Loucy (cell line): ENCODE data around the gene CLTA.

Source experiments
- H2AFZ ChIP-seq: fragments of 200-600 bp; sonication (generic); 2 replicates; pipeline ENCODE4 v1.6.0; 2016; ENCODE audit warnings: antibody characterized with exemption, mild to moderate bottlenecking, low read length, moderate library complexity
- H3F3A ChIP-seq: fragments of 200-600 bp; 2 replicates; pipeline ENCODE4 v1.6.0; 2016; ENCODE audit warnings: antibody characterized with exemption, low read depth, mild to moderate bottlenecking
- H3K27me3 ChIP-seq: fragments of 200-600 bp; sonication (generic); 2 replicates; pipeline ENCODE4 v1.6.1; 2014; ENCODE audit warnings: low read length, mild to moderate bottlenecking; ENCODE audit not compliant: insufficient read depth, poor library complexity, severe bottlenecking
- H3K36me3 ChIP-seq: fragments of 200-600 bp; sonication (generic); 2 replicates; pipeline ENCODE4 v1.6.1; 2016; ENCODE audit warnings: low read length; ENCODE audit not compliant: insufficient read depth
- H3K4me1 ChIP-seq: fragments of 200-600 bp; sonication (generic); 2 replicates; pipeline ENCODE4 v1.5.1; 2014; ENCODE audit warnings: low read length, mild to moderate bottlenecking; ENCODE audit not compliant: insufficient read depth, poor library complexity, severe bottlenecking
- H3K4me2 ChIP-seq: fragments of 200-600 bp; sonication (generic); 2 replicates; pipeline ENCODE4 v1.6.0; 2014; ENCODE audit warnings: antibody characterized with exemption, low read length, low read depth, mild to moderate bottlenecking; ENCODE audit not compliant: poor library complexity, severe bottlenecking
- H3K4me3 ChIP-seq: fragments of 200-600 bp; sonication (generic); 2 replicates; pipeline ENCODE4 v1.5.1; 2014; ENCODE audit warnings: low read length, mild to moderate bottlenecking, mixed read lengths; ENCODE audit not compliant: poor library complexity, severe bottlenecking
- H3K79me2 ChIP-seq: fragments of 200-600 bp; sonication (generic); 2 replicates; pipeline ENCODE4 v1.6.1; 2014; ENCODE audit warnings: low read length; ENCODE audit not compliant: insufficient read depth
- H3K9ac ChIP-seq: fragments of 200-600 bp; sonication (generic); 2 replicates; pipeline ENCODE4 v1.6.0; 2014; ENCODE audit warnings: mild to moderate bottlenecking, low read depth, low read length, moderate library complexity; ENCODE audit not compliant: poor library complexity, severe bottlenecking
- H3K9me2 ChIP-seq: fragments of 200-600 bp; sonication (generic); replicated peaks from 2 replicates; pipeline ENCODE4 v1.6.1; 2016; ENCODE audit warnings: low read depth, low read length, mixed read lengths
- H3K9me3 ChIP-seq: fragments of 200-600 bp; sonication (generic); 2 replicates; pipeline ENCODE4 v1.6.1; 2014; ENCODE audit warnings: mild to moderate bottlenecking, antibody characterized with exemption, low read length, low read depth; ENCODE audit not compliant: insufficient read depth
- H4K20me1 ChIP-seq: fragments of 200-600 bp; sonication (generic); 2 replicates; pipeline ENCODE4 v1.6.0; 2014; ENCODE audit warnings: antibody characterized with exemption, low read length, mild to moderate bottlenecking; ENCODE audit not compliant: insufficient read depth, poor library complexity, severe bottlenecking
- CTCF ChIP-seq: fragments of 200-600 bp; sonication (generic); conservative IDR thresholded peaks from 2 replicates; pipeline ENCODE4 v1.5.1; 2014; ENCODE audit warnings: mild to moderate bottlenecking, antibody characterized with exemption, low read length
- EZH2phosphoT487 ChIP-seq: fragments of 200-600 bp; IDR thresholded peaks from 2 replicates; pipeline ENCODE4 v1.6.1; 2018; ENCODE audit warnings: antibody characterized with exemption, mild to moderate bottlenecking, moderate library complexity, borderline replicate concordance

The CLTA gene

DNA sequence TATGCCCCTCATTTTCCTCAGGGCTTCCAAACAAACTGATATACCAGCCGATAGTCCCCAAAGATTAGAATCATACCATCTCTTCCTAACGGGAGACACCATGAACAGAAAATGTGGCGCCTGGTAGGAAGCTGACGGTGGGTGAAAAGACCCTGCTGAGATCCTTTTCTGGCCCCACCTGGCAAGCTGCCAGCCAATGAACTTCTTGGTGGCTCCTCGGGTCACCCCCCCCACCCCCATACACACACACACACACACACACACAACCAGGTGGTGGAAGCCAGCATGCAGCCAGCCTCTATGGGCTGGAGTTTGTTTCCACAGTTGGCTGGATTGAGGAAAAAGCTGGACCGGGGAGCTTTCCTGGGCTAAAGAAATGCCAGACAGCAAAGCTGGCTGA is 26.3 kb upstream of the CLTA start:
- Histone ChIP-seq H2AFZ (no peak overlapping the region), H3K4me1 (no peaks in the 10 kb centered on the region), H3K4me3 (no peak overlapping the region), H3K9me3 (no peaks in the 10 kb centered on the region), H3K9me2 (no peaks in the 10 kb centered on the region), H3K4me2 (no peak overlapping the region), H3K79me2 (no peaks in the 10 kb centered on the region), H3K27me3 (no peaks in the 10 kb centered on the region), H3F3A (no peaks in the 10 kb centered on the region), H4K20me1 (no peaks in the 10 kb centered on the region), H3K9ac (no peak overlapping the region), H3K36me3 (no peaks in the 10 kb centered on the region)
- no peak for TF ChIP-seq CTCF
- no peak for TF ChIP-seq EZH2phosphoT487

GRCh38 chr9:36164989-36165388 is 25.7 kb upstream of the CLTA start:
- Histone ChIP-seq H3K4me1 (no peaks in the 10 kb centered on the region), H3K9me2 (no peaks in the 10 kb centered on the region), H3K9ac (no peak overlapping the region), H3K27me3 (no peaks in the 10 kb centered on the region), H3F3A (no peaks in the 10 kb centered on the region), H3K9me3 (no peaks in the 10 kb centered on the region), H3K79me2 (no peaks in the 10 kb centered on the region), H2AFZ (no peak overlapping the region), H3K4me2 (no peak overlapping the region), H3K4me3 (no peak overlapping the region), H4K20me1 (no peaks in the 10 kb centered on the region), H3K36me3 (no peaks in the 10 kb centered on the region)
- TF ChIP-seq EZH2phosphoT487 (no peak), CTCF (no peak)

DNA sequence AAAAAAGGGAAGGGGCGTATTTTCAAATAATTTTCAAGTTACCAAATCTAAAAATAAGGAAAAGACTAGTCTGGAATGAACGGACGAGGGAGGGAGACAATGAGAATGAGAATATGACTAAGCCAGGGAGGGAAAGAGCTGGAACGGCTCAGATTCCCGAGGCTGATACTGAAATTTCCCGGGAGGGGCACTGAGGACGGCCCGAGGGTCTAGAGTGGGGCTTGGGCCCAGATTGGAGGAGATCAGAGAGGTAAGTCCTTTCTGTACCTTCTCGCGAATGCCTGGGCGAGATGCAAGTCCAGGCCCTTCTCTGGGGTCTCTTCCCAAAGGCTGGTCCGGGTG is 24.9 kb upstream of the CLTA start:
- Histone ChIP-seq H3K36me3 (no peaks in the 10 kb centered on the region), H3K27me3 (no peaks in the 10 kb centered on the region), H3K4me2 (no peak overlapping the region), H3K4me3 (no peak overlapping the region), H3K4me1 (no peaks in the 10 kb centered on the region), H3K9ac (no peak overlapping the region), H3K9me3 (no peaks in the 10 kb centered on the region), H3K79me2 (no peaks in the 10 kb centered on the region), H3F3A (no peaks in the 10 kb centered on the region), H4K20me1 (no peaks in the 10 kb centered on the region), H2AFZ (no peak overlapping the region), H3K9me2 (no peaks in the 10 kb centered on the region)
- TF ChIP-seq EZH2phosphoT487, result no peak
- TF ChIP-seq CTCF, result no peak
